Gastroesophageal sphincter (tissue), 3 donors: ENCODE data around the gene CABLES2.

Experiments
- CTCF ChIP-seq, 4 experiments: fragments of 200-600 bp in 2 of 4; fragments of 450-650 bp in 2 of 4; sonication (generic) in 1 of 4; IDR thresholded peaks; one replicate each; pipeline ENCODE4 v1.5.1; 2017 to 2019; ENCODE audit warnings: antibody characterized with exemption in 4 of 4, mild to moderate bottlenecking in 2 of 4, moderate library complexity in 2 of 4
- POLR2A ChIP-seq, 2 donors: fragments of 450-650 bp; IDR thresholded peaks; one replicate each; pipeline ENCODE4 v1.6.1; 2017; ENCODE audit warnings: antibody characterized with exemption in 2 of 2, mild to moderate bottlenecking in 2 of 2, moderate library complexity in 1 of 2

DNA sequence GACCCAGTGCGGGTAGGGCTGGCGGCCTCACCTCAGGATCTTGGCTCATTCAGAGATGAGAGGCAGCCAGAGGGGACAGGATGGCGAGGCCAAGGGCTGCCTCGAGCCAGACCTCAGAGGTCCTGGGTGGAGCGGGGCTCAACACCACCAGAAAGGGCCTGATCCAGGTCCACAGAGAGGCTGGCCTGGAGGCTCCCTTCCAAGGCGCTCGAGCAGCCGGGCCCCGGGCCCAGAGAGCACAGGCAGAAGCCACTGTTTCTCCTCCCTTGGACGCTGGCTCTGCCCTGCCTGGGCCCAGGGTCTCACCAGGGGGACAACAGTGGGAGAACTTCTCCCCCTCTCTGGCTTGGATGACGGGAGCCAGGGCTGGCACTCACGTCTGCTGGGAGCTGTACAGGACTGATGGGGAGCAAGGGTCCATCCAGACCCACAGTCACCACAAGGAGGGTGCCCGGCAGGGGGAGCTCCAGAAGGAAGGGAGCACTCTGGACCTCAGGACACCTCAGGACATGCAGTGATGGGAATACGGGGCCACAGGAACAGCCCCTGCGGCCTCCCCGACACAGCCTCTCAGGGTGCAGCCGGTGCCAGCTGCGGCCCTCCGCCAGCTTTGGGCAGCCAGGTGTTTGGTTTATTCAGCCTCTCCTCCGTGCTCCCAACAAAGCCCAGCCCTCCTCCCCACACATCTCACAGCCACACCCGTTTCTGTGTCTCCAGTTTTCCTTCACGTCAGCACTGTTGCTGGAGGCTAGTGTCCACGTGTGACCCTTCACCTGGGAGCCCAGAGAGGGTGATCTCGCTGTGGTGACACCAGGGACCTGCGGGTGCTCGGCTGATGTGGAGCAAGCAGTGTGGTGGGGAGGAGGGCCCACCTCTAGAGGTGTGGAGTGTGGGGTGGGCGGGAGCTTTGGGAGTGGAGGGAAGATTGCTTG lies 11.5 kb downstream of the CABLES2 start:
- TF ChIP-seq CTCF (IDR thresholded peaks at IDR 0.05) (no peak), POLR2A (IDR thresholded peaks at IDR 0.05) (no peak)
